ENCODE measurements around the gene GPRC5D.

The GPRC5D gene

DNA sequence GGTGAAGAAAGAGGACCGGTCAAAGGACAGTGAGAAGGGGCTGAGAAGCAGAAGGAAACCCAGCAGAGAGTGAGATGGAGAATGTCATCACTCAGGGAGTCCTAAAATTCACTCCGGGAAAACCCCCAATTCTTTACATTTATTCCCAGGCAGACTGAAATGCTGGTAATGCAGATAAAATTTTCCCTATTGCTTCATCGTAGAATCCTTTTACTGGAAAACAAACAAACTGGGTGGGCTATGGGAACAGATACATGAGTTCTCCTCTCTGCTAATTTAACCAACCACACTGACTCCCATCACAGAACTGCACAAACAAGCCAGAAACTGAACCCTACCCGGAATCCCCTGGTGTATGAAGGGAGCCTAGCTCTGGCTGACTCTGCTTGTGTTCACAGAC, 27.2 kb upstream of the GPRC5D start:
- H3K27me3 ChIP-seq (ENCODE audit: insufficient read depth, low read length, poor library complexity, severe bottlenecking), result no peaks in the 10 kb centered on the region
- H3F3A ChIP-seq (ENCODE audit: low read depth), result no peaks in the 10 kb centered on the region
- no peak for TF ChIP-seq EZH2phosphoT487 (IDR thresholded peaks at IDR 0.05; ENCODE audit: borderline replicate concordance)
- TF ChIP-seq, protein P1, sequence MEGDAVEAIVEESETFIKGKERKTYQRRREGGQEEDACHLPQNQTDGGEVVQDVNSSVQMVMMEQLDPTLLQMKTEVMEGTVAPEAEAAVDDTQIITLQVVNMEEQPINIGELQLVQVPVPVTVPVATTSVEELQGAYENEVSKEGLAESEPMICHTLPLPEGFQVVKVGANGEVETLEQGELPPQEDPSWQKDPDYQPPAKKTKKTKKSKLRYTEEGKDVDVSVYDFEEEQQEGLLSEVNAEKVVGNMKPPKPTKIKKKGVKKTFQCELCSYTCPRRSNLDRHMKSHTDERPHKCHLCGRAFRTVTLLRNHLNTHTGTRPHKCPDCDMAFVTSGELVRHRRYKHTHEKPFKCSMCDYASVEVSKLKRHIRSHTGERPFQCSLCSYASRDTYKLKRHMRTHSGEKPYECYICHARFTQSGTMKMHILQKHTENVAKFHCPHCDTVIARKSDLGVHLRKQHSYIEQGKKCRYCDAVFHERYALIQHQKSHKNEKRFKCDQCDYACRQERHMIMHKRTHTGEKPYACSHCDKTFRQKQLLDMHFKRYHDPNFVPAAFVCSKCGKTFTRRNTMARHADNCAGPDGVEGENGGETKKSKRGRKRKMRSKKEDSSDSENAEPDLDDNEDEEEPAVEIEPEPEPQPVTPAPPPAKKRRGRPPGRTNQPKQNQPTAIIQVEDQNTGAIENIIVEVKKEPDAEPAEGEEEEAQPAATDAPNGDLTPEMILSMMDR (conservative IDR thresholded peaks at IDR 0.05; ENCODE audit: low read length), result no peak
- H3K9me2 ChIP-seq (replicated peaks; ENCODE audit: low read depth, low read length), result no peaks in the 10 kb centered on the region
- H3K9ac ChIP-seq (ENCODE audit: low read depth, low read length, poor library complexity, severe bottlenecking), result no peak overlapping the region
- H3K9me3 ChIP-seq (ENCODE audit: insufficient read depth, low read depth, low read length), result no peaks in the 10 kb centered on the region
- no peaks in the 10 kb centered on the region for H3K79me2 ChIP-seq (ENCODE audit: insufficient read depth, low read length)
- H4K20me1 ChIP-seq (ENCODE audit: insufficient read depth, low read length, poor library complexity, severe bottlenecking), result no peaks in the 10 kb centered on the region
- no peak overlapping the region for H3K4me3 ChIP-seq (ENCODE audit: low read length, poor library complexity, severe bottlenecking)
- H3K36me3 ChIP-seq (ENCODE audit: insufficient read depth, low read length), result no peaks in the 10 kb centered on the region
- no peaks in the 10 kb centered on the region for H3K4me1 ChIP-seq (ENCODE audit: insufficient read depth, low read length, poor library complexity, severe bottlenecking)
- H3K4me2 ChIP-seq (ENCODE audit: low read depth, low read length, poor library complexity, severe bottlenecking), result no peak overlapping the region
- no peak overlapping the region for H2AFZ ChIP-seq (ENCODE audit: low read length)

DNA sequence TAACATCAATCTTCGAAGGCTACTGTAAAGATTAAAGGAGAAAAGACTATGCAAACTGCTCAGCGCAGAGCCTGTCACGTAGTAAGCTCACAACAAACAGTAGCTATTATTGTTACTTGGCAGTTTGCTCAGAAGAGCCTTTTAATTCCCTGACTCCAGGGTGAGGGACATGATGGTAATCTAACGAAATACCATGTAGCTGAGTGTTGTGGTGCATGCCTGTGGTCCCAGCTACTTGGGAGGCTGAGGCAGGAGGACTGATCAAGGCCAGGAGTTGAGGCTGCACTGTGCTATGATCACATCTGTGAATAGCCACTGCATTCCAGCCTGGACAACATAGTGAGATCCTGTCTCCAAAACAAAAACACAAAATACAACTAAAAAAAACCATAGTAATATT, 25.3 kb upstream of the GPRC5D start:
- H4K20me1 ChIP-seq (ENCODE audit: insufficient read depth, low read length, poor library complexity, severe bottlenecking), result no peaks in the 10 kb centered on the region
- H3K9me3 ChIP-seq (ENCODE audit: insufficient read depth, low read depth, low read length), result no peaks in the 10 kb centered on the region; the same call in 1 of the 2 replicates
- no peaks in the 10 kb centered on the region for H3K4me1 ChIP-seq (ENCODE audit: insufficient read depth, low read length, poor library complexity, severe bottlenecking)

DNA sequence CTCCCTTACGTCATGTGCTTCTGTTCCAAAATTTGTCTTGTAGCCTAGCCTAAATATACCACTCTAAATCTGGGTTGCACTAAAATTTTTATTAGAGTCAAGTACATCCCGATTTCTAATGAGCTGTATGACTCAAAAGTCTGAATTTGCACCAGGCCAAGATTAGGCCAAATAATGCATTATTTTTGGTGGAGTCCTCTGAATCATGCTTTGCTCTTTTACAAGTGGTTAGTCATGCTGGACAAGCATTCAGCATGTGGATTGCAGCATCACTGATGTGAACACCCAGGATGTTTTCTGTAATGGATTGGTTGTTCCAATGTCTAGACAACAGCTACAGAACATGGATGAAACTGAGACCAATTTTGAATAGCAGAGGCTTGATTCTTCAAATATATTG, 24.4 kb upstream of the GPRC5D start:
- no peak overlapping the region for H3K4me2 ChIP-seq (ENCODE audit: low read depth, low read length, poor library complexity, severe bottlenecking)

More for the DNA sequence above, 25.3 kb upstream of the GPRC5D start:
- Histone ChIP-seq H3K79me2 (ENCODE audit: insufficient read depth, low read length) (no peaks in the 10 kb centered on the region), H3K4me3 (ENCODE audit: low read length, poor library complexity, severe bottlenecking) (no peak overlapping the region), H3K27me3 (ENCODE audit: insufficient read depth, low read length, poor library complexity, severe bottlenecking) (no peaks in the 10 kb centered on the region), H3K9me2 (replicated peaks; ENCODE audit: low read depth, low read length) (no peaks in the 10 kb centered on the region), H3K36me3 (ENCODE audit: insufficient read depth, low read length) (no peaks in the 10 kb centered on the region), H2AFZ (ENCODE audit: low read length) (no peak overlapping the region), H3K9ac (ENCODE audit: low read depth, low read length, poor library complexity, severe bottlenecking) (no peak overlapping the region), H3F3A (ENCODE audit: low read depth) (no peaks in the 10 kb centered on the region), H3K4me2 (ENCODE audit: low read depth, low read length, poor library complexity, severe bottlenecking) (no peak overlapping the region)
- no peak for TF ChIP-seq EZH2phosphoT487 (IDR thresholded peaks at IDR 0.05; ENCODE audit: borderline replicate concordance)
- TF ChIP-seq, protein P1 (conservative IDR thresholded peaks at IDR 0.05; ENCODE audit: low read length), result no peak

More for the DNA sequence above, 24.4 kb upstream of the GPRC5D start:
- H3K4me3 ChIP-seq (ENCODE audit: low read length, poor library complexity, severe bottlenecking), result no peak overlapping the region
- no peak overlapping the region for H3K9ac ChIP-seq (ENCODE audit: low read depth, low read length, poor library complexity, severe bottlenecking)
- H3K79me2 ChIP-seq (ENCODE audit: insufficient read depth, low read length), result no peaks in the 10 kb centered on the region
- no peaks in the 10 kb centered on the region for H3F3A ChIP-seq (ENCODE audit: low read depth)
- H3K27me3 ChIP-seq (ENCODE audit: insufficient read depth, low read length, poor library complexity, severe bottlenecking), result no peaks in the 10 kb centered on the region
- no peak overlapping the region for H2AFZ ChIP-seq (ENCODE audit: low read length)
- no peaks in the 10 kb centered on the region for H3K4me1 ChIP-seq (ENCODE audit: insufficient read depth, low read length, poor library complexity, severe bottlenecking)
- H3K9me3 ChIP-seq (ENCODE audit: insufficient read depth, low read depth, low read length), result no peaks in the 10 kb centered on the region; the same call in 1 of the 2 replicates
- TF ChIP-seq EZH2phosphoT487 (IDR thresholded peaks at IDR 0.05; ENCODE audit: borderline replicate concordance), result no peak
- TF ChIP-seq, protein P1 (conservative IDR thresholded peaks at IDR 0.05; ENCODE audit: low read length), result no peak
- H4K20me1 ChIP-seq (ENCODE audit: insufficient read depth, low read length, poor library complexity, severe bottlenecking), result no peaks in the 10 kb centered on the region
- no peaks in the 10 kb centered on the region for H3K36me3 ChIP-seq (ENCODE audit: insufficient read depth, low read length)
- no peaks in the 10 kb centered on the region for H3K9me2 ChIP-seq (replicated peaks; ENCODE audit: low read depth, low read length)

Measured in Loucy (cell line).